HEK293T (cell line): Measurements from ENCODE around the gene HOXD9.

ENCODE experiments used
- ARNT ChIP-seq: fragments of 450-650 bp; IDR thresholded peaks from 2 replicates; pipeline ENCODE4 v1.6.1; 2017; ENCODE audit warnings: mild to moderate bottlenecking
- BHLHE40 ChIP-seq: fragments of 450-650 bp; IDR thresholded peaks from 2 replicates; pipeline ENCODE4 v1.6.1; 2016; ENCODE audit warnings: mild to moderate bottlenecking, moderate library complexity, borderline replicate concordance
- CTBP1 ChIP-seq: fragments of 450-650 bp; IDR thresholded peaks from 2 replicates; pipeline ENCODE4 v1.6.1; 2016; ENCODE audit warnings: borderline replicate concordance
- ELF4 ChIP-seq: fragments of 450-650 bp; IDR thresholded peaks from 2 replicates; pipeline ENCODE4 v1.6.1; 2017; ENCODE audit warnings: antibody characterized with exemption
- FOXA1 ChIP-seq: fragments of 450-650 bp; IDR thresholded peaks from 2 replicates; pipeline ENCODE4 v1.6.1; 2016; ENCODE audit warnings: mild to moderate bottlenecking
- FOXM1 ChIP-seq: fragments of 450-650 bp; IDR thresholded peaks from 2 replicates; pipeline ENCODE4 v1.6.1; 2017; ENCODE audit warnings: mild to moderate bottlenecking, borderline replicate concordance
- HDGF ChIP-seq: fragments of 450-650 bp; IDR thresholded peaks from 2 replicates; pipeline ENCODE4 v1.6.1; 2017; ENCODE audit warnings: antibody characterized with exemption, borderline replicate concordance
- L3MBTL2 ChIP-seq: fragments of 450-650 bp; conservative IDR thresholded peaks from 2 replicates; pipeline ENCODE4 v1.6.1; 2016; ENCODE audit warnings: mild to moderate bottlenecking
- LEF1 ChIP-seq: fragments of 450-650 bp; IDR thresholded peaks from 2 replicates; pipeline ENCODE4 v1.6.1; 2017; ENCODE audit warnings: mild to moderate bottlenecking, borderline replicate concordance
- NFRKB ChIP-seq: fragments of 450-650 bp; IDR thresholded peaks from 2 replicates; pipeline ENCODE4 v1.6.1; 2016; ENCODE audit warnings: mild to moderate bottlenecking, moderate library complexity
- SP1 ChIP-seq: fragments of 450-650 bp; IDR thresholded peaks from 2 replicates; pipeline ENCODE4 v1.6.1; 2017
- TARDBP ChIP-seq: fragments of 450-650 bp; IDR thresholded peaks from 2 replicates; pipeline ENCODE4 v1.6.1; 2016
- TF ChIP-seq, protein P1 (sequence below): fragments of 450-650 bp; IDR thresholded peaks from 2 replicates; pipeline ENCODE4 v1.6.1; 2016

- TF ChIP-seq HDGF (no peak), FOXM1 (no peak), ARNT (no peak), NFRKB (no peak), ELF4 (no peak), SP1 (no peak), BHLHE40 (no peak), L3MBTL2 (no peak), CTBP1 (no peak), TARDBP (no peak), FOXA1 (no peak), LEF1 (no peak)
- TF ChIP-seq, protein P1, sequence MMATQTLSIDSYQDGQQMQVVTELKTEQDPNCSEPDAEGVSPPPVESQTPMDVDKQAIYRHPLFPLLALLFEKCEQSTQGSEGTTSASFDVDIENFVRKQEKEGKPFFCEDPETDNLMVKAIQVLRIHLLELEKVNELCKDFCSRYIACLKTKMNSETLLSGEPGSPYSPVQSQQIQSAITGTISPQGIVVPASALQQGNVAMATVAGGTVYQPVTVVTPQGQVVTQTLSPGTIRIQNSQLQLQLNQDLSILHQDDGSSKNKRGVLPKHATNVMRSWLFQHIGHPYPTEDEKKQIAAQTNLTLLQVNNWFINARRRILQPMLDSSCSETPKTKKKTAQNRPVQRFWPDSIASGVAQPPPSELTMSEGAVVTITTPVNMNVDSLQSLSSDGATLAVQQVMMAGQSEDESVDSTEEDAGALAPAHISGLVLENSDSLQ, result no peak
Observed at GRCh38 chr2:176085120-176085788, 37.3 kb upstream of the HOXD9 start.
